B cell (primary cell): ENCODE data around the gene KCNJ11. TPM values are rescaled to one million over a fixed set of nuclear protein-coding genes. Genes with fewer than 3 reads are reported as not detected.

ENCODE experiments used
- ATAC-seq: fragments of 200-7000 bp; cut with Tn5 transposase; one replicate; pipeline ENCODE4 v1.10.0; 2021; ENCODE audit warnings: low read depth, mild to moderate bottlenecking, moderate number of reproducible peaks, moderate library complexity
- CTCF ChIA-PET: fragments of 350-600 bp; sonication (Branson Sonifier 250); formaldehyde crosslinking; loops from one replicate; lab custom pipeline; 2021; ENCODE audit warnings: antibody characterized with exemption, inconsistent platforms; lab: Charles Lee
- POLR2A ChIA-PET: fragments of 350-600 bp; sonication (Branson Sonifier 250); formaldehyde crosslinking; loops from one replicate; lab custom pipeline; 2021; ENCODE audit warnings: antibody characterized with exemption; lab: Charles Lee
- DNase-seq: peaks from one replicate; pipeline ENCODE4 v3.0.0; 2013
- H2AFZ ChIP-seq: 2 replicates; pipeline ENCODE4 v1.6.1; 2012; ENCODE audit warnings: mild to moderate bottlenecking, low read depth, low read length; ENCODE audit not compliant: insufficient read depth, poor library complexity, severe bottlenecking
- H3K27ac ChIP-seq, 2 donors: 1 replicate in 1 of 2; 2 replicates in 1 of 2; pipeline ENCODE4 v1.5.1; 2012 to 2013; ENCODE audit warnings: low read length in 2 of 2, mild to moderate bottlenecking in 2 of 2, moderate library complexity in 1 of 2
- H3K27me3 ChIP-seq, 4 experiments: fragments of 200-600 bp in 1 of 4; sonication (generic) in 1 of 4; replicated peaks in 1 of 4; 1 replicate in 2 of 4; 2 replicates in 2 of 4; pipeline versions ENCODE4 v1.6.1 to v1.7.0; 2013 to 2016; ENCODE audit warnings: low read length in 3 of 4, mild to moderate bottlenecking in 2 of 4, mixed read lengths in 1 of 4, moderate library complexity in 1 of 4; ENCODE audit not compliant: insufficient read depth in 4 of 4, control insufficient read depth in 3 of 4; ENCODE audit errors: control extremely low read depth in 1 of 4
- H3K36me3 ChIP-seq, 2 experiments: replicated peaks in 1 of 2; 1 replicate in 1 of 2; 2 replicates in 1 of 2; pipeline versions ENCODE4 v1.6.1 to v1.7.1; 2013; ENCODE audit warnings: low read length in 1 of 2; ENCODE audit not compliant: insufficient read depth in 2 of 2, control insufficient read depth in 1 of 2; ENCODE audit errors: control extremely low read depth in 1 of 2, extremely low read depth in 1 of 2
- H3K4me1 ChIP-seq, 2 donors: fragments of 200-600 bp in 1 of 2; sonication (generic) in 1 of 2; 1 replicate in 1 of 2; 2 replicates in 1 of 2; pipeline versions ENCODE4 v1.5.1 to v1.6.1; 2013 to 2017; ENCODE audit warnings: low read length in 2 of 2; ENCODE audit not compliant: control insufficient read depth in 2 of 2, insufficient read depth in 2 of 2
- H3K4me2 ChIP-seq: replicated peaks from 2 replicates; pipeline ENCODE3; 2012; ENCODE audit warnings: mild to moderate bottlenecking, low read depth, low read length; ENCODE audit not compliant: poor library complexity, severe bottlenecking
- H3K4me3 ChIP-seq, 5 experiments: fragments of 200-600 bp in 1 of 5; sonication (generic) in 1 of 5; 1 replicate in 3 of 5; 2 replicates in 2 of 5; pipeline versions ENCODE4 v1.5.1 to v1.7.0; 2011 to 2016; ENCODE audit warnings: low read length in 4 of 5, mild to moderate bottlenecking in 4 of 5, low read depth in 2 of 5, control low read depth in 1 of 5, moderate library complexity in 1 of 5; ENCODE audit not compliant: insufficient read depth in 1 of 5; ENCODE audit errors: control extremely low read depth in 1 of 5, extremely low read depth in 1 of 5
- H3K79me2 ChIP-seq: fragments of 200-600 bp; sonication (generic); one replicate; pipeline ENCODE4 v1.6.0; 2016; ENCODE audit warnings: low read length; ENCODE audit not compliant: control insufficient read depth, insufficient read depth
- H3K9ac ChIP-seq: fragments of 200-600 bp; sonication (generic); 2 replicates; pipeline ENCODE4 v1.6.1; 2017; ENCODE audit warnings: mild to moderate bottlenecking, low read length, moderate library complexity
- H3K9me3 ChIP-seq, 3 donors: one replicate each; pipeline versions ENCODE4 v1.6.1 to v1.7.1; 2013; ENCODE audit warnings: low read length in 2 of 3; ENCODE audit not compliant: control insufficient read depth in 2 of 3, insufficient read depth in 1 of 3; ENCODE audit errors: control extremely low read depth in 1 of 3
- H4K20me1 ChIP-seq: 2 replicates; pipeline ENCODE4 v1.6.0; 2012; ENCODE audit warnings: mild to moderate bottlenecking, low read length; ENCODE audit not compliant: insufficient read depth, control insufficient read depth, poor library complexity, severe bottlenecking
- H3K27ac Mint-ChIP-seq: one replicate; pipeline ENCODE4 v1.8.0; 2021; ENCODE audit warnings: mixed read lengths
- H3K27me3 Mint-ChIP-seq: one replicate; pipeline ENCODE4 v1.8.0; 2021; ENCODE audit warnings: mixed read lengths
- H3K4me1 Mint-ChIP-seq: one replicate; pipeline ENCODE4 v1.8.0; 2021; ENCODE audit warnings: mixed read lengths
- H3K4me3 Mint-ChIP-seq: one replicate; pipeline ENCODE4 v1.8.0; 2021; ENCODE audit warnings: mixed read lengths
- H3K9me3 Mint-ChIP-seq: one replicate; pipeline ENCODE4 v1.8.0; 2022; ENCODE audit warnings: mixed read lengths; ENCODE audit not compliant: insufficient read depth
- CTCF ChIP-seq: fragments of 200-600 bp; IDR thresholded peaks from one replicate; pipeline ENCODE4 v1.8.0; 2022; ENCODE audit warnings: antibody characterized with exemption, mild to moderate bottlenecking
- EZH2 ChIP-seq: IDR thresholded peaks from 2 replicates; pipeline ENCODE4 v1.6.1; 2012; ENCODE audit warnings: borderline replicate concordance, low read depth, mild to moderate bottlenecking, moderate library complexity, low read length; ENCODE audit not compliant: insufficient read depth, poor library complexity, severe bottlenecking
- WGBS: methylation state at CpG from one replicate; pipeline ENCODE4 v1.1.5; 2013; ENCODE audit warnings: missing lambda C conversion rate; ENCODE audit not compliant: insufficient coverage; 5-methylcytosine and 5-hydroxymethylcytosine counted together
- intact Hi-C: fragments of 100-400 bp; cut with micrococcal nuclease; formaldehyde crosslinking; loops from one replicate; pipeline ENCODE4 v1.10.0; 2022
- polyA plus RNA-seq: library from polyadenylated mRNA; depleted of rRNA; stranded (reverse); fragments of >200 nt; gene quantifications from 2 replicates; pipeline ENCODE4 v1.2.3, GENCODE V29; 2012
- total RNA-seq, 2 donors: library from RNA; stranded (reverse); fragments of 120-200 nt in 1 of 2; gene quantifications; 1 replicate in 1 of 2; 2 replicates in 1 of 2; pipeline versions ENCODE4 v1.2.3 to v1.2.4, GENCODE V29; 2013 to 2022

The KCNJ11 gene
- total and polyA plus RNA-seq, 2 donors (not counting 1 experiment from before 2014, with no cell fraction given), result 1.4 to 2.1 TPM

DNA sequence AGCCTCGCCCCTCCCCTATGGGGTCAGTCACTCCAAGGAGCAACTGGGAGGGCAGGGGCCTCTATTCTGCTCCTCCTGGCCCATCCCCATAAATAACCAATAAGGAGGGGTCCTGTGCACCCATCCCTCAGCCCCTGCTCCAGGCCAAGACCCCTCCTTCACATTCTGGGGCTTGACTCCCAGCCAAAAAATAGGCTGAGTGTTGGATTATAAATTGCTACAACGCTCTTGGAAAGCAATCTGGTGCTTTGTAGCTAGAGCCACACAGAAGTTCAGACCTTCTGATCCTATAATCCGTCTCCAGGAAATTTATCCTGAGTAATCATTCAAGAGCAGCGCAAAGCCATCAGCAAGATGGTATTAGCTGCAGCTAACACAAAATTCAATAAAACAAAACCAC is 45.6 kb upstream of the KCNJ11 start:
- no peaks in the 10 kb centered on the region for H3K9me3 ChIP-seq
- no peaks in the 10 kb centered on the region for H3K36me3 ChIP-seq
- Mint-ChIP-seq H3K4me3 (no peak overlapping the region), H3K9me3 (no peaks in the 10 kb centered on the region), H3K4me1 (no peaks in the 10 kb centered on the region), H3K27me3 (peaks cover 26% of the 10 kb centered on the region), H3K27ac (no peak overlapping the region)
- no peaks in the 10 kb centered on the region for H3K4me1 ChIP-seq
- H3K4me2 ChIP-seq, result no peak overlapping the region
- H4K20me1 ChIP-seq, result no peaks in the 10 kb centered on the region
- no peaks in the 10 kb centered on the region for H3K79me2 ChIP-seq
- H3K27ac ChIP-seq, result no peak overlapping the region
- H3K27me3 ChIP-seq, result peaks cover 0 to 3% (median 0%) of the 10 kb centered on the region in 4 experiments
- no peak for ATAC-seq
- no peak overlapping the region for H3K4me3 ChIP-seq
- CTCF ChIA-PET, result no interaction called here
- no peak for DNase-seq
- H3K9ac ChIP-seq, result no peak overlapping the region
- POLR2A ChIA-PET, result no interaction called here
- H2AFZ ChIP-seq, result no peak overlapping the region
- intact Hi-C loops, result no loop called here
- TF ChIP-seq EZH2 (no peak), CTCF (no peak)
- 77% methylated on average over 2 of the region's 4 CpGs for WGBS

GRCh38 chr11:17432002-17432401 is 43.5 kb upstream of the KCNJ11 start:
- Mint-ChIP-seq H3K9me3 (no peaks in the 10 kb centered on the region), H3K27me3 (peaks cover 22% of the 10 kb centered on the region), H3K4me1 (no peaks in the 10 kb centered on the region), H3K4me3 (no peak overlapping the region), H3K27ac (no peak overlapping the region)
- Histone ChIP-seq H4K20me1 (no peaks in the 10 kb centered on the region), H2AFZ (no peak overlapping the region), H3K27me3 (peaks cover 0 to 6% (median 0%) of the 10 kb centered on the region in 4 experiments), H3K4me2 (no peak overlapping the region), H3K9me3 (no peaks in the 10 kb centered on the region), H3K4me1 (no peaks in the 10 kb centered on the region), H3K27ac (no peak overlapping the region), H3K36me3 (no peaks in the 10 kb centered on the region), H3K9ac (no peak overlapping the region), H3K4me3 (no peak overlapping the region), H3K79me2 (no peaks in the 10 kb centered on the region)
- ATAC-seq, result no peak
- intact Hi-C loops, result no loop called here
- TF ChIP-seq EZH2, result no peak
- no peak for TF ChIP-seq CTCF
- 96% methylated on average over 4 of the region's 7 CpGs for WGBS
- DNase-seq, result no peak
- POLR2A ChIA-PET, result no interaction called here
- CTCF ChIA-PET, result interaction anchor here (0.6 to 1.3 kb wide), 3 partner anchors 48 to 154 kb away, joined by 3 to 4 read pairs (median 3); no protein-coding TSS in a partner anchor
